ENCODE data around the gene UBXN10.

Gene UBXN10

GRCh38 chr1:20185834-20186782, at the start of gene UBXN10, which contains the start of gene PLA2G2C:
Gene UBXN10 (plus strand): TSS chr1:20186096. CDS start chr1:20190562, 4,466 bp downstream.
Gene PLA2G2C (minus strand): TSS chr1:20186518. CDS start chr1:20177363, 9,155 bp downstream.
- DNase-seq (ENCODE audit: low read depth in 4 of 4, low spot score in 1 of 4) = peak; percentile 39 to 75 (median 46)

GRCh38 chr1:20136249-20136648, 49.6 kb upstream of the UBXN10 start:
- DNase-seq (ENCODE audit: low read depth in 4 of 4, low spot score in 1 of 4) = no peak

GRCh38 chr1:20137055-20137454, 48.8 kb upstream of the UBXN10 start:
- no peak for DNase-seq (ENCODE audit: low read depth in 4 of 4, low spot score in 1 of 4)

- DNase-seq (ENCODE audit: low read depth in 4 of 4, low spot score in 1 of 4) = no peak
These were observed 48.3 kb upstream of the UBXN10 start for GRCh38 chr1:20137604-20138003.

- DNase-seq (ENCODE audit: low read depth in 4 of 4, low spot score in 1 of 4) = no peak
These were observed 47.5 kb upstream of the UBXN10 start for GRCh38 chr1:20138346-20138745.

GRCh38 chr1:20138961-20139550, 46.8 kb upstream of the UBXN10 start, which contains the start of gene PLA2G2F:
Gene PLA2G2F (plus strand): TSS chr1:20139323. CDS start chr1:20139428, 105 bp downstream.
- no peak for DNase-seq (ENCODE audit: low read depth in 4 of 4, low spot score in 1 of 4)

- DNase-seq (ENCODE audit: low read depth in 4 of 4, low spot score in 1 of 4) = no peak
These were observed 45.9 kb upstream of the UBXN10 start for GRCh38 chr1:20139776-20140612.

- DNase-seq (ENCODE audit: low read depth in 4 of 4, low spot score in 1 of 4) = no peak
These were observed 44.9 kb upstream of the UBXN10 start for GRCh38 chr1:20141001-20141400.

GRCh38 chr1:20141466-20141865, 44.4 kb upstream of the UBXN10 start:
- DNase-seq (ENCODE audit: low read depth in 4 of 4, low spot score in 1 of 4) = no peak

GRCh38 chr1:20142001-20142710, 43.7 kb upstream of the UBXN10 start:
- DNase-seq (ENCODE audit: low read depth in 4 of 4, low spot score in 1 of 4) = no peak

- DNase-seq (ENCODE audit: low read depth in 4 of 4, low spot score in 1 of 4) = no peak
These were observed 42.6 kb upstream of the UBXN10 start for GRCh38 chr1:20143318-20143717.

- no peak for DNase-seq (ENCODE audit: low read depth in 4 of 4, low spot score in 1 of 4)
These were observed 41.9 kb upstream of the UBXN10 start for GRCh38 chr1:20143734-20144565.

- DNase-seq (ENCODE audit: low read depth in 4 of 4, low spot score in 1 of 4) = no peak
These were observed 37.9 kb upstream of the UBXN10 start for GRCh38 chr1:20147846-20148570.

- DNase-seq (ENCODE audit: low read depth in 4 of 4, low spot score in 1 of 4) = no peak
These were observed 37.1 kb upstream of the UBXN10 start for GRCh38 chr1:20148571-20149500.

GRCh38 chr1:20149601-20150325, 36.1 kb upstream of the UBXN10 start:
- DNase-seq (ENCODE audit: low read depth in 4 of 4, low spot score in 1 of 4) = no peak

- no peak for DNase-seq (ENCODE audit: low read depth in 4 of 4, low spot score in 1 of 4)
These were observed 35.6 kb upstream of the UBXN10 start for GRCh38 chr1:20150326-20150705.

- DNase-seq (ENCODE audit: low read depth in 4 of 4, low spot score in 1 of 4) = no peak
These were observed 34.9 kb upstream of the UBXN10 start for GRCh38 chr1:20150969-20151368.
